HG02571 (cell line): ENCODE measurements around the gene MPND.

Experiments used
- ATAC-seq: cut with Tn5 transposase; IDR thresholded peaks from one replicate; pipeline ENCODE4 v1.9.1; 2021; ENCODE audit warnings: mild to moderate bottlenecking, moderate library complexity; ENCODE audit not compliant: unreplicated experiment

MPND gene

DNA sequence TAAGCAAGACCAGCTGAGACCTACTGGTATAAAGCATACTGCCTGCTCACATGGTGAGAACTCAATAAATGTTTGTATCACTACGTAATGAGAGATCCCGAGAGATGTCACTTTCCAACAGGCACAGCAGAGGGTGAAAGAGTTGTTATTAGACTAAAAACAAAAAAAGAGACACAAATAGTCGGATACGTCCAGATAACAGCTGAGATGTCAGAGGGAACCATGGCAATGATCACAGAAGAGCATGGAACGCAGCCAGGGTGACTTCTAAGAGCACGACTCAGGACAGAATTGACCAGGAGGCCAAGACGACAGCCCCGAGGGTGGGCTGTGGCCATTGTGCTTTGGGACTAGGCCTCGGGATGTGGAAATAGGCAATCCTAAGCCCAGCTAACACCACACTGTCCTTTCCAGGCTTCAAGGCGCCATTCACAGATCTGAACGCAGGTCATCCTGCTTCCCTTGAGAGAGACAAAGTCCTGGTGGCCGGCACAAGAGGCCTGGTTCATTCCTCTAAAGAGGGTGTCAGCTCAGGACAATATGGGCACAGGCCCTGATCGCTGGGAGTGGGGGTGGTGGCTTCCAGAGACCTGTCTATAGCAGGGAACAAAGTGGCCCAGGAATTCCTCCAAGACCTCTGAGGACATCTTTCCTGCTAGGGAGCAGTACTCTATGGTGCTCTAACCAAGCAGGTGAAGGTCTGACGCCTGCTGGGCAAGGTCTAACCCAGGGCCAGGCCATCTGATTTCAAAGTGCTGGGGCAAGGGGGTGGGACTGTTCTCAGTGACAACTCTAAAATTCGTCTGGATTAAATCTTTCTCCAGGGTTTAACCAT, 53.8 kb downstream of the MPND start:
- no peak for ATAC-seq

DNA sequence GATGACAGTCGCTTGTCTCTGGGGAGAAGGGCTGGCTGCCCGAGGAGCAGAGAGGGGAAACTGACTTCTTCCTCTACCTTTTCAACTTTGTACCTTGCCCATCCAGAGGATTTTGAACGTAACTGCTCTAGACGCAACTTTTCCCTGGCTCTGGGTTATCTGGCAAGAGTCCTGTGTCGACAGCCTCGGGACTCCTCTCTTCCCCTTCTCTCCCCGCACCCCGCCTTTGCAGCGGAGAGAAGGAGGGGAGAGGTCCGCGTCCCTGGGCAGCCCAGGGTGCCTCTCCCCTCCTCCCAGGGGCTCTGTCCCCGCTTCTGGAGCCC, 56.4 kb downstream of the MPND start:
- ATAC-seq, result no peak

DNA sequence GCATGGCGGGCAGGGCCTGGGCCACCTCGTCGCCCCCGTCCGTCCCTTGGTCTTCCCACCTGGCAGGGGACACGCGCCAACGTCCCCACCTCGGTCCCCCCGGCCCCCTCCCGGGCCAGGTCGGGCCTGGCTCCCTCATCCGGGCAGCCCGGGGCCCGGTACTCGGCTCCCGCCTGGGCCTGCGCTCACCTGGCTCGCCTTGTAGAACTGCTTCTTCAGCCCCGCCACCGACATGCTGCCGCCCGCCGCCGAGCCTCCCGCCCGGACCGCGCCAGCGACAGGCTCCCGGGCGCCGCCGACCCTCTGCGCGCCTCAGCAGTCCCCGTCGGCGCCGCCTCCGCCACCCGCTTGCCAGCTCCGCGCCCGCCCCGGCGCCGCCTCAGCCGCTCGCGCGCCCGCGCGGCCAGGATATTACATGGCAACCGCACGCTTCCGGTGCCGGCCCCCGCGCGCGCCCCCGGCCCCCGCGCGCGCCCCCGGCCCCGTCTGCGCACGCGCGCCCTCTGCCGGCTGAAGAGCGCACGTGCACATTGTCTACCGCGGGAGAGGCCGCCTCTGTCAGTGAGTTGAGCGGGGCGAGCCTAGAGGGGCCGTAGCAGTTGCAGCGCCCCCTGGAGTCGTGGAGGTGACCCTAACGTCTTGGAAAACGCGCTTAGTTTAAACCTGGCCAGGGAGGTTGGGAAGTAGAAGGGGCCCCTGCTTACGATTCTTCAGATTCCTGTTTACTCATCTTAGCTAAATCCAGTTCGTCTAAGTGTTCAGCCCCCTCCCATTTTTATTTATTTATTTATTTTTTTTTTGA, 57.0 kb downstream of the MPND start, which contains the start of gene SH3GL1:
SH3GL1 (minus strand) TSS at position 413 of the 802 bp plus-strand sequence; CDS start at position 234, 179 bp downstream.
- ATAC-seq, result peak; percentile 52

DNA sequence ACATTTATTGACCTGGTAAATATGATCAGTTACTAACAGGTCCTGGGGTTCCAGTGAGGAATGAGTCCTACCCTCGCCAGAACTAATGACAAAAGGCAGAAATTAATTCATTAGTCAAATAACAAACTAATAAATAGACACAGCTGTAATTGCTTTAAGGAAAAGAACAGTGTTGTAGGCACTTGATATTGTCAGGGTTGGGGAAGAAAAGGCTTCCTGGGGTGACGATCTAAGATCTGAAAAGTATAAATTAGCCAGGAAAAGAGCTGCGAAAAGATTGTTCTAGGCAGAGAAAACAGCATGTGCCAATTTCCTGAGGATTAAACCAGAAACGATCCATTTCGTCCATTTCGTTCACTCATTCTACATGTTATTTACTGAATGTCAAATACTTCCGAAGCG, 58.4 kb downstream of the MPND start:
- ATAC-seq, result no peak

DNA sequence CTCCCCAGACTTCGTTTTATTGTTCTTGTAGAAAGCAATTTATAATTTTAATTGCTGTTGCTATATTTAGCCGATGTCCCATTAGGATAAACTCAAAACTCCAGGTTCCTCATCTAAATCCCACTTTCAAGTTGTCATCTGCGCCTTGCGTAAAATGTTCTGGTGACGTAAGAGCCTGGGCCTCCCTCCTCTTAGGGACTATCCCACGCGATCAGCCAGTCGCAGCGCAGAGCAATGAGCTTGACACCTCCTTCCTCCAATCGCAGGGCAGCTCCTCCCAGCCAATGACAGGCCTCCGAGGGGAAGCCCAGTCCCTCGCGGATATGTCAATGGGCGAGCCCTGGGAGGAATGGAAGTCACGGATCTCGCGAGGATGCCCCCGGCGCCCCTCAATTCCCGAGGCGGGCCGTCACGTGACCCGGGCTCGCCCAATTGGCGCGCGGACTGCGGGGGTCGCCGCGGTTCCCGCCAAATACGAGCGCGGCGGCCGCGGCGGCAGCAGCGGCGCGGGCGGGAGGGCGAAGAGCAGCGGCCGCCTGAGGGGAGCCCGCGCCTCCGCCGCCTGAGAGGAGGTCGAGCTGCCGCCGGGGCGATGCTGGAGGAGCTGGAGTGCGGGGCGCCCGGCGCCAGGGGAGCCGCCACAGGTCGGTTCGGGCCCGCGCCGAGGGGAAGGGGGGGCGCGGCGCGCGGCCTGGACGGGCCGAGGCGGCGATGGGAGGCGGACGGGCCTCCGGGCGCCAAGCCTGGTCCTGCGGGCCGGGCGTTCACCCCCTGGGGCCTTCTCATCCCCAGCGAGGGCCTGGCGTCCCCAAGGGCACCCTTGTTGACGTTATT, 59.0 kb downstream of the MPND start, which contains the start of gene CHAF1A:
CHAF1A (plus strand) TSS at position 470 of the 834 bp plus-strand sequence; CDS start at position 593, 123 bp downstream.
- peak; percentile 76 for ATAC-seq

DNA sequence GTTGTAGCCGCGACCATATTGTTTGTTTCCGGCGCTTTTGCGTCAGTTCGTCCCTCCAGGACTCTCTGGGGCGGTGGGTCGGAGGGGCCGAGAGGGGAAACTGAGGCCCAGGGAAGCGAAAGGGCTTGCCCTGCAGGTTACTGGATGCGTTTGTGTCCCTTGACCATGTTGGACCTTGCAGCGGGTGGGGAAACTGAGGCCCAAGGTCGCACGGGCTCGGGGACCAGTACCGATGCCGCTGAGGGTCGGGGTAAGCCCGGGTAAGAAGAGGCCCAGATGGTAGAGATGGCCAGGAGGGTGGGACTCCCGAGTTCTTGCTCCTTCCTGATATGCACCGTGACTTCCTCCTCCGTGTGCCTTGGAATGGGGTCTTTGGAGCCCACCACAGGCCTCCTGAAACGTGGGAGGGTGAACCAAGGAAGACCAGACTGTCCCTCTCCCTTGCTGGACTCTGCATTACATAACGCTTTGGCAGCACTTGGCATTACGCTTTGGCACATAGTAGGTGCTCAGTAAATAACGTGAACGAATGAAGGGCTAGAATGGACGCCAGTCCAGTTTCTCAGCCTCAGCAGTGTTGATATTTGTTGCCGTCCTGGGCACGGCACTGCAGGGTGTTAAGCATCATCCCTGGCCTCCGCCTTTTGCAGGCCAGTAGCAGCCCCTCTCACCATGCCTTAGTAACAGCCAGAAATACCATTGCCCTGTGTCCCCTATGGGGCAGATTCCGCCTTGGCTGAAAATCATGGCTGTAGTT, 59.8 kb downstream of the MPND start:
- no peak for ATAC-seq

DNA sequence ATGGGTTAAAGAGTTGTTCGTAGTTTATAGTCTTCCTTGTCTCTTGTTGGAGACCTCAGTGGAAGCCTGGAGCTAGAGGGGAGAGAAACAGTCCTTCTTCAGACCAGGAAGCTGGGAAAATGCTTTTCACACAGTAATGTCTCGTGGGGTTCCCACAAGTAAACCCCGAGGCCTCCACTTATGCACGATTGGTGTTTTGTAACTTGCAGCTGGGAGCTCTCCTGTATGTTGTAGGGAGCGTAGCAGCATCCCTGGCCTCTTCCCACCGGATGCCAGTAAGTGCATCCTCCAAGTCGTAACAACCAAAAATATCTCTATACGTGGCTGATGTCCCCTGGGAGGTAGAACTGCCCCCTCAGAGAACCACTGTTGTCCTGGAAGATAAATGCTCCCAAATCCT, 62.6 kb downstream of the MPND start:
- no peak for ATAC-seq

DNA sequence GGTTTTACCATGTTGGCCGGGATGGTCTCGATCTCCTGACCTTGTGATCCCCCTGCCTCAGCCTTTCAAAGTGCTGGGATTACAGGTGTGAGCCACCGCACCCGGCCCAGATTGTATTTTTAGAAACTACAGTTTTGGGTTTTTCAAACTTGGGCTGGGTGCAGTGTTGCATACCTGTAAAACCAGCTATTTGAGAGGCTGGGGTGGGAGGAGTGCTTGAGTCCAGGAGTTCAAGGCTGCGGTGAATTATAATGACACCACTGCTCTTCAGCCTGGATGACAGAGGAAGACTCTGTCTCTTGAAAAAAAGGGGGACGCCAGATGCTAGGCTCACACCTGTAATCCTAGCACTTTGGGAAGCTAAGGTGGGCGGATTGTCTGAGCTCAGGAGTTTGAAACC, 63.3 kb downstream of the MPND start:
- no peak for ATAC-seq

DNA sequence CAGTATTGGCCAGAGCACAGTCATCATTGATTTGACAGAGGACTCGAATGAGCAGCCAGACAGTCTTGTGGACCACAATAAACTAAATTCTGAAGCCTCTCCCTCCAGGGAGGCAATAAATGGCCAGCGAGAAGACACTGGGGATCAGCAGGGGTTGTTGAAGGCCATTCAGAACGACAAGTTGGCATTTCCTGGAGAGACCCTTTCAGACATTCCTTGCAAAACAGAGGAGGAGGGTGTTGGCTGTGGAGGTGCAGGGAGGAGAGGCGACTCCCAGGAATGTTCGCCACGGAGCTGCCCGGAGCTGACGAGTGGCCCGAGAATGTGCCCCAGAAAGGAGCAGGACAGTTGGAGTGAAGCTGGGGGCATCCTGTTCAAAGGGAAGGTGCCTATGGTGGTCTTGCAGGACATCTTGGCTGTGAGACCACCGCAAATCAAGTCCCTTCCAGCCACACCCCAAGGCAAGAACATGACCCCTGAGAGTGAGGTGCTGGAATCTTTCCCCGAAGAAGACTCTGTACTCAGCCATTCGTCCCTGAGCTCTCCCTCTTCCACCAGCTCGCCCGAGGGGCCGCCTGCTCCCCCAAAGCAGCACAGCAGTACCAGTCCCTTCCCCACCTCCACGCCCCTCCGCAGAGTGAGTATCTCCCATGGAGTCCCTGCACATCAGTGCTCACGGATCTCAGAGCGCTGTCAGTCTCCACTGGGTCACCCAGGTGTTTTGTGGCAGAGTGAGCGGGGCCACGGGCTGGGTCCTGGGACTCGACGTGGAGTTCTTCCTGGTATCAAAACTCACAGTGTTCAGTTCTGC, 66.0 kb downstream of the MPND start:
- no peak for ATAC-seq
